GM12878 (cell line): ENCODE results near the gene PRR5L. TPM values are rescaled to one million over a fixed set of nuclear protein-coding genes. Genes with fewer than 3 reads are reported as not detected.

Experiments
- ATAC-seq: fragments of 200-7000 bp; cut with Tn5 transposase; 3 replicates; pipeline ENCODE4 v1.9.1; 2020; ENCODE audit warnings: mild to moderate bottlenecking, moderate library complexity
- BruUV-seq: library from RNA; stranded (reverse); fragments of 400-500 nt; replicated peaks from 2 replicates; lab custom pipeline; 2021; lab: Mats Ljungman, UMichigan
- CTCF ChIA-PET: fragments of 300-600 bp; sonication (Branson Sonifier 250); formaldehyde crosslinking; extraction: SDS; loops from one replicate; lab custom pipeline; 2021; ENCODE audit warnings: inconsistent platforms; lab: Yijun Ruan, JAX
- POLR2A ChIA-PET: fragments of 350-600 bp; formaldehyde crosslinking; extraction: SDS; loops from one replicate; lab custom pipeline; 2021; ENCODE audit warnings: inconsistent platforms; lab: Charles Lee
- RAD21 ChIA-PET: fragments of 300-600 bp; sonication (Branson Sonifier 250); formaldehyde crosslinking; loops from one replicate; lab custom pipeline; 2023; ENCODE audit warnings: antibody characterized with exemption; ENCODE audit not compliant: unreplicated experiment; lab: Charles Lee
- SMC1A ChIA-PET: fragments of 300-600 bp; sonication (Branson Sonifier 250); formaldehyde crosslinking; loops from one replicate; lab custom pipeline; 2023; ENCODE audit not compliant: unreplicated experiment, uncharacterized antibody; lab: Charles Lee
- DNase-seq: peaks from one replicate; pipeline ENCODE4 v3.0.0-alpha.2; 2011; ENCODE audit warnings: low read depth, low spot score
- FAIRE-seq: peaks from 3 replicates; lab custom pipeline; 2011; peaks lifted over from hg19 to GRCh38; lab: Jason Lieb, UNC
- H2AFZ ChIP-seq: 2 replicates; pipeline ENCODE4 v1.6.0; 2011; ENCODE audit warnings: low read depth, low read length, control low read depth; ENCODE audit not compliant: control insufficient read depth
- H3K27ac ChIP-seq: 2 replicates; pipeline ENCODE4 v1.5.1; 2011; ENCODE audit warnings: control low read depth; ENCODE audit not compliant: control insufficient read depth, insufficient read depth
- H3K27me3 ChIP-seq, 2 experiments: replicated peaks in 1 of 2; 2 replicates each; pipeline versions ENCODE4 v1.6.0 to v1.6.1; 2011; ENCODE audit warnings: low read length in 1 of 2; ENCODE audit not compliant: control insufficient read depth in 2 of 2, insufficient read depth in 2 of 2
- H3K36me3 ChIP-seq, 2 experiments: 2 replicates each; pipeline ENCODE4 v1.5.1; 2011; ENCODE audit warnings: low read length in 1 of 2; ENCODE audit not compliant: control insufficient read depth in 2 of 2, insufficient read depth in 2 of 2
- H3K4me1 ChIP-seq: 2 replicates; pipeline ENCODE4 v1.6.1; 2011; ENCODE audit warnings: mild to moderate bottlenecking, low read length, moderate library complexity, mixed read lengths; ENCODE audit not compliant: control insufficient read depth, insufficient read depth
- H3K4me2 ChIP-seq: 2 replicates; pipeline ENCODE4 v1.6.0; 2011; ENCODE audit warnings: control low read depth; ENCODE audit not compliant: control insufficient read depth, insufficient read depth
- H3K4me3 ChIP-seq: fragments of 200-600 bp; sonication (generic); 2 replicates; pipeline ENCODE4 v1.5.1; 2016
- H3K79me2 ChIP-seq: 2 replicates; pipeline ENCODE4 v1.6.0; 2011; ENCODE audit warnings: low read length; ENCODE audit not compliant: control insufficient read depth, insufficient read depth
- H3K9ac ChIP-seq: 2 replicates; pipeline ENCODE4 v1.8.0; 2011; ENCODE audit warnings: low read length, control low read depth, mixed read lengths; ENCODE audit not compliant: control insufficient read depth, insufficient read depth
- H3K9me3 ChIP-seq: replicated peaks from 3 replicates; pipeline ENCODE4 v1.5.1; 2011; ENCODE audit warnings: mild to moderate bottlenecking, low read length; ENCODE audit not compliant: control insufficient read depth, insufficient read depth
- H4K20me1 ChIP-seq: 2 replicates; pipeline ENCODE4 v1.6.0; 2011; ENCODE audit not compliant: control insufficient read depth, insufficient read depth
- BCL3 ChIP-seq: IDR thresholded peaks from 2 replicates; pipeline ENCODE4 v1.6.1; 2011; ENCODE audit warnings: borderline replicate concordance, low read depth, mild to moderate bottlenecking, moderate library complexity, low read length; ENCODE audit not compliant: insufficient read depth, poor library complexity, severe bottlenecking
- CHD1 ChIP-seq: IDR thresholded peaks from 2 replicates; pipeline ENCODE4 v1.6.1; 2012; ENCODE audit warnings: low read depth, low read length, improper control_type of control experiment
- GATAD2B ChIP-seq: fragments of 450-650 bp; conservative IDR thresholded peaks from 2 replicates; pipeline ENCODE4 v1.6.1; 2017; ENCODE audit warnings: low read depth, mild to moderate bottlenecking, moderate library complexity
- NRF1 ChIP-seq: conservative IDR thresholded peaks from 2 replicates; pipeline ENCODE4 v1.6.1; 2011; ENCODE audit warnings: mild to moderate bottlenecking, low read depth, low read length, improper control_type of control experiment
- RAD21 ChIP-seq: IDR thresholded peaks from 2 replicates; pipeline ENCODE4 v1.6.1; 2011; ENCODE audit warnings: mild to moderate bottlenecking, low read depth, low read length, moderate library complexity; ENCODE audit not compliant: insufficient read depth
- RELA ChIP-seq: fragments of 450-650 bp; IDR thresholded peaks from 2 replicates; pipeline ENCODE4 v1.8.0; 2014; ENCODE audit warnings: borderline replicate concordance; ENCODE audit not compliant: partially characterized antibody
- SIX5 ChIP-seq: IDR thresholded peaks from 2 replicates; pipeline ENCODE4 v1.6.1; 2011; ENCODE audit warnings: mild to moderate bottlenecking, low read depth, low read length, moderate library complexity; ENCODE audit not compliant: severe bottlenecking
- ZBTB4 ChIP-seq: fragments of 450-650 bp; formaldehyde crosslinking; IDR thresholded peaks from 2 replicates; pipeline ENCODE4 v1.4.0; 2022; ENCODE audit warnings: mild to moderate bottlenecking, moderate library complexity
- WGBS: methylation state at CpG from one replicate; pipeline ENCODE4 v1.1.6; 2016; ENCODE audit warnings: low lambda C conversion rate; ENCODE audit not compliant: insufficient replicate concordance, insufficient coverage; ENCODE audit errors: missing lambda C conversion rate; 5-methylcytosine and 5-hydroxymethylcytosine counted together
- in situ Hi-C: fragments of 300-500 bp; cut with MboI; formaldehyde crosslinking; loops from 9 replicates; pipeline ENCODE4 v1.14.3; 2018; ENCODE audit warnings: mixed read lengths
- intact Hi-C: fragments of 100-400 bp; cut with micrococcal nuclease; formaldehyde crosslinking; loops from one replicate; pipeline ENCODE4 v1.14.2; 2022; ENCODE audit not compliant: unreplicated experiment
- polyA plus RNA-seq, 11 experiments: library from polyadenylated mRNA; depleted of rRNA in 4 of 11; unstranded in 6 of 11; stranded (reverse) in 5 of 11; fragments of >200 nt; fragmentation: Nextera tagmentation in 4 of 11; fragmentation: Illumina TruSeq in 1 of 11; extraction: Ambion mirVana in 4 of 11; extraction: Trizol in 1 of 11; gene quantifications; 1 replicate in 1 of 11; 2 replicates in 10 of 11; pipeline versions ENCODE4 v1.2.1 to v1.2.3, GENCODE V29; 2011 to 2016; ENCODE audit warnings: inconsistent platforms in 2 of 11, missing spikeins in 2 of 11, low read depth in 1 of 11
- total RNA-seq, 4 experiments: library from RNA; depleted of rRNA in 3 of 4; stranded (reverse); fragments of >200 nt in 3 of 4; fragmentation: Illumina TruSeq in 1 of 4; extraction: Trizol in 1 of 4; gene quantifications; 2 replicates each; pipeline versions ENCODE4 v1.2.1 to v1.2.3, GENCODE V29; 2013 to 2021
- TF ChIP-seq, protein P1 (sequence below): fragments of 450-650 bp; IDR thresholded peaks from 2 replicates; pipeline ENCODE4 v1.6.1; 2017; ENCODE audit warnings: low read depth, mild to moderate bottlenecking, moderate library complexity

Gene PRR5L
- total and polyA plus RNA-seq, 10 of the 15 experiments (the other 5 are each of a cell fraction or from before 2014, with no cell fraction given): 0.11 to 4.2 (median 0.67) TPM; not detected in 1

DNA sequence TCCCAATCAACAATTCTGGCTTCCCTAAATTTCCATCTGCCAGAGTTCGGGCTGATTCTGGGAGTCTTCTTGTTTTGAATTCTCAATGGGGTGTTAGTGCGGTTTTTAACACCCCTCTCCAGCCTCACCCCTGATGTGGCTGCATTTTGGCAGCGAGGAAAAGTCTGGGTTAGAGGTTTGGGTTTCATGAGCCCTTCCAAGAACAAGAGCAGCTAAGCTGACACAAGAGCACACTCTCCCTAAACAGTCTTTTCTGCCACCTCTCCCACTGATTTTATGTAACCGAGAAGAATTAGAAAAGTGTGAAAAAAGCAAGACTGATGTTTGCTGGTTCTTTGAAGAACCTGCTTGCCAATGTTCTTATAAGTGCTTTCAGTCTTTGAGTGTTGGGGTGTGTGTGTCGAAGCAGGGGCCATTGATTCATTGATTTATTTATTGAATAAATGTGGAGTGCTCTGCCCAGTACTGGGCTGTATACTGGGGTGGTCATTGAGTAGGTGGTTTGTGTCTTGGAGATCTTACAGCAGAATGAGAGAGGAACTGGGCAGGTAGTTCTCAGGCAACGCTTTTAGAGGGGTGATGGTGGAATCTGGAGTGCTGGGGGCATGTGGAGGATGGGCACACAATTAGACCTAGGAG lies 112.5 kb downstream of the PRR5L start:
- Histone ChIP-seq H3K27ac (no peak overlapping the region), H3K79me2 (no peaks in the 10 kb centered on the region), H3K36me3 (no peaks in the 10 kb centered on the region), H3K9ac (no peak overlapping the region), H3K27me3 (no peaks in the 10 kb centered on the region), H4K20me1 (no peaks in the 10 kb centered on the region), H2AFZ (peak overlapping the region; percentile 20; the same call in 1 of the 2 replicates), H3K9me3 (no peaks in the 10 kb centered on the region; the same call in 2 of the 3 replicates), H3K4me3 (no peak overlapping the region), H3K4me1 (peaks cover 24% of the 10 kb centered on the region), H3K4me2 (no peak overlapping the region; the same call in 1 of the 2 replicates)
- BruUV-seq: no TSS peak
- FAIRE-seq (no peak), ATAC-seq (no peak), DNase-seq (no peak)
- intact Hi-C loops (no loop called here), in situ Hi-C loops (no loop called here)
- 58% methylated on average over 6 of the region's 6 CpGs for WGBS
- ChIA-PET RAD21 (no interaction called here), POLR2A (no interaction called here), CTCF (no interaction called here), SMC1A (no interaction called here)
- TF ChIP-seq, protein P1, sequence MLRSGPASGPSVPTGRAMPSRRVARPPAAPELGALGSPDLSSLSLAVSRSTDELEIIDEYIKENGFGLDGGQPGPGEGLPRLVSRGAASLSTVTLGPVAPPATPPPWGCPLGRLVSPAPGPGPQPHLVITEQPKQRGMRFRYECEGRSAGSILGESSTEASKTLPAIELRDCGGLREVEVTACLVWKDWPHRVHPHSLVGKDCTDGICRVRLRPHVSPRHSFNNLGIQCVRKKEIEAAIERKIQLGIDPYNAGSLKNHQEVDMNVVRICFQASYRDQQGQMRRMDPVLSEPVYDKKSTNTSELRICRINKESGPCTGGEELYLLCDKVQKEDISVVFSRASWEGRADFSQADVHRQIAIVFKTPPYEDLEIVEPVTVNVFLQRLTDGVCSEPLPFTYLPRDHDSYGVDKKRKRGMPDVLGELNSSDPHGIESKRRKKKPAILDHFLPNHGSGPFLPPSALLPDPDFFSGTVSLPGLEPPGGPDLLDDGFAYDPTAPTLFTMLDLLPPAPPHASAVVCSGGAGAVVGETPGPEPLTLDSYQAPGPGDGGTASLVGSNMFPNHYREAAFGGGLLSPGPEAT: no peak
- no peak for TF ChIP-seq GATAD2B
- no peak for TF ChIP-seq NRF1
- no peak for TF ChIP-seq SIX5
- TF ChIP-seq CHD1: no peak
- no peak for TF ChIP-seq ZBTB4 (CRISPR knock-in tag)
- TF ChIP-seq BCL3: no peak
- no peak for TF ChIP-seq RELA
- no peak for TF ChIP-seq RAD21
